PC-3 (cell line): Measurements from ENCODE around the gene PTH1R.

Experiments
- EZH2 ChIP-seq: fragments of 300-600 bp; sonication (generic); IDR thresholded peaks from one replicate; pipeline ENCODE4 v1.6.1; 2017; ENCODE audit warnings: antibody characterized with exemption, mild to moderate bottlenecking, low read length; ENCODE audit not compliant: unreplicated experiment
- EZH2phosphoT487 ChIP-seq: fragments of 300-600 bp; sonication (generic); IDR thresholded peaks from 2 replicates; pipeline ENCODE4 v1.6.1; 2018; ENCODE audit warnings: mild to moderate bottlenecking, antibody characterized with exemption, low read length, borderline replicate concordance
- TF ChIP-seq, protein P1 (sequence below): fragments of 300-600 bp; sonication (generic); conservative IDR thresholded peaks from 2 replicates; pipeline ENCODE4 v1.5.1; 2017; ENCODE audit warnings: antibody characterized with exemption, low read depth, mild to moderate bottlenecking, low read length

DNA sequence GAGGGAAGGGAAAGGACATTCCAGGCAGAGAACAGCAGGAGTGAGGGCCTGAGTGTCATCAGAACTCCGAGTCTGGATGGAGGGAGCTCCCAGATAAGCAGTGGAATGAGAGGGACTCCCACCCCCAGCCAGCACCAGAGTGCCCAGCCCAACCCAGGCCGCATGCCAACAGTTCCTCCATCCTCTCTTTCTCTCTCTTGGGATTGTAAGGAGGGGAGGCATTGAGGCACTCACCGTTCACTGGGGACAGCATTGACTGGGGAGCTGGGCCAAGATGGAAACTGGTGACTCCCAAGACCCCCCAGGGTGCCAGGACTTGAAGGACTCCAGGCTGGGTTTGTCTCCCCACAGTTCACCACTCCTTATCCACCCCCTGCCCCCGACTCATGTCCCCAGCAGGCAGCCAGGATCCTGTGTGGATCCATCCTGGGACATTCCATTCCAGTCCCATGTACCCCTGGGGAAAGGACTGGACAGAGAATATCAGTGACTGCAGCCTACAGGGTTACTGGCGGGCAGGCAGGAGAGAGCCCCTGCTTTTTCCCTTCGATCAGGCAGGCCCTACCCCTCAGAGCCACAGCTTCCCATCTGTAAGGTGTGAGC, 15.7 kb downstream of the PTH1R start:
- TF ChIP-seq EZH2 (no peak), EZH2phosphoT487 (no peak)
- TF ChIP-seq, protein P1, sequence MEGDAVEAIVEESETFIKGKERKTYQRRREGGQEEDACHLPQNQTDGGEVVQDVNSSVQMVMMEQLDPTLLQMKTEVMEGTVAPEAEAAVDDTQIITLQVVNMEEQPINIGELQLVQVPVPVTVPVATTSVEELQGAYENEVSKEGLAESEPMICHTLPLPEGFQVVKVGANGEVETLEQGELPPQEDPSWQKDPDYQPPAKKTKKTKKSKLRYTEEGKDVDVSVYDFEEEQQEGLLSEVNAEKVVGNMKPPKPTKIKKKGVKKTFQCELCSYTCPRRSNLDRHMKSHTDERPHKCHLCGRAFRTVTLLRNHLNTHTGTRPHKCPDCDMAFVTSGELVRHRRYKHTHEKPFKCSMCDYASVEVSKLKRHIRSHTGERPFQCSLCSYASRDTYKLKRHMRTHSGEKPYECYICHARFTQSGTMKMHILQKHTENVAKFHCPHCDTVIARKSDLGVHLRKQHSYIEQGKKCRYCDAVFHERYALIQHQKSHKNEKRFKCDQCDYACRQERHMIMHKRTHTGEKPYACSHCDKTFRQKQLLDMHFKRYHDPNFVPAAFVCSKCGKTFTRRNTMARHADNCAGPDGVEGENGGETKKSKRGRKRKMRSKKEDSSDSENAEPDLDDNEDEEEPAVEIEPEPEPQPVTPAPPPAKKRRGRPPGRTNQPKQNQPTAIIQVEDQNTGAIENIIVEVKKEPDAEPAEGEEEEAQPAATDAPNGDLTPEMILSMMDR = no peak
